Measurements from ENCODE around the gene LTK.

The LTK gene

GRCh38 chr15:41543521-41543870 lies 29.9 kb upstream of the LTK start:
- no peak for FAIRE-seq

GRCh38 chr15:41536866-41537265 lies 23.2 kb upstream of the LTK start:
- DNase-seq (ENCODE audit: insufficient read length, low spot score) = no peak
- FAIRE-seq = no peak
- TF ChIP-seq TAF1 (IDR thresholded peaks at IDR 0.05; ENCODE audit: low read depth, low read length) (no peak), SPI1 (IDR thresholded peaks at IDR 0.05; ENCODE audit: low read depth, low read length) (no peak), PAX5 (IDR thresholded peaks at IDR 0.05; ENCODE audit: insufficient read depth, low read length, severe bottlenecking) (no peak), POLR2A (IDR thresholded peaks at IDR 0.05; ENCODE audit: low read depth, low read length) (no peak)

More at GRCh38 chr15:41543521-41543870, 29.9 kb upstream of the LTK start:
- no peak for DNase-seq (ENCODE audit: insufficient read length, low spot score)
- TF ChIP-seq TAF1 (IDR thresholded peaks at IDR 0.05; ENCODE audit: low read depth, low read length) (no peak), PAX5 (IDR thresholded peaks at IDR 0.05; ENCODE audit: insufficient read depth, low read length, severe bottlenecking) (no peak), POU2F2 (IDR thresholded peaks at IDR 0.05; ENCODE audit: low read depth, low read length) (no peak), POLR2AphosphoS5 (IDR thresholded peaks at IDR 0.05; ENCODE audit: low read depth, low read length) (no peak), POLR2A (IDR thresholded peaks at IDR 0.05; ENCODE audit: low read depth, low read length) (no peak), SPI1 (IDR thresholded peaks at IDR 0.05; ENCODE audit: low read depth, low read length) (no peak)

- no peak for TF ChIP-seq TAF1 (IDR thresholded peaks at IDR 0.05; ENCODE audit: low read depth, low read length)
- TF ChIP-seq POLR2A (IDR thresholded peaks at IDR 0.05; ENCODE audit: low read depth, low read length) = no peak
- no peak for TF ChIP-seq PAX5 (IDR thresholded peaks at IDR 0.05; ENCODE audit: insufficient read depth, low read length, severe bottlenecking)
- TF ChIP-seq POU2F2 (IDR thresholded peaks at IDR 0.05; ENCODE audit: low read depth, low read length) = no peak
- no peak for TF ChIP-seq SPI1 (IDR thresholded peaks at IDR 0.05; ENCODE audit: low read depth, low read length)
- no peak for TF ChIP-seq POLR2AphosphoS5 (IDR thresholded peaks at IDR 0.05; ENCODE audit: low read depth, low read length)
- FAIRE-seq = no peak
These were observed 21.9 kb upstream of the LTK start for GRCh38 chr15:41535544-41535943.

GRCh38 chr15:41530363-41530956 lies 16.8 kb upstream of the LTK start:
- no peak for TF ChIP-seq SPI1 (IDR thresholded peaks at IDR 0.05; ENCODE audit: low read depth, low read length)
- TF ChIP-seq TAF1 (IDR thresholded peaks at IDR 0.05; ENCODE audit: low read depth, low read length) = no peak
- TF ChIP-seq POLR2AphosphoS5 (IDR thresholded peaks at IDR 0.05; ENCODE audit: low read depth, low read length) = no peak
- TF ChIP-seq POLR2A (IDR thresholded peaks at IDR 0.05; ENCODE audit: low read depth, low read length) = no peak
- no peak for TF ChIP-seq POU2F2 (IDR thresholded peaks at IDR 0.05; ENCODE audit: low read depth, low read length)
- DNase-seq (ENCODE audit: insufficient read length, low spot score) (no peak), FAIRE-seq (no peak)

More at GRCh38 chr15:41535544-41535943, 21.9 kb upstream of the LTK start:
- no peak for DNase-seq (ENCODE audit: insufficient read length, low spot score)

DNA sequence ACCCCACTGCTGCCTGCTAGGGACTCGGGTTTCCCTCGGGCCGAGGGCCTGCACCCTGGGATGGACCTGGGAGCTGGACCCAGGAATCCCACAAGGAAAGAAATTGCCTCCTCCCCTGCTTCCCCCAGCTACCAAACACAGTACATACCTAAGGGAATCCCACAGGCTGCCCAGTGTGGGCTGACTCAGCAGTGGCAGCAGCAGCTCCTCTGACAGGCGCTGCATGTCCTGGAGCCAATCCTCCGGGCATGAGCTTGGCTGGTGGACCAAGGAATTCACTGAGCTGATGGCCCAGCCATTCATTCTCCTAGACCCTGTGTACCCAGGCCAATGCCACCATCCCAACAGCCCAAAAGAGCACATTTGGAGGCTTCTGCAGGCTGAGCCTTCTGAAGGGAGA lies 9.5 kb upstream of the LTK start:
- DNase-seq (ENCODE audit: insufficient read length, low spot score) (no peak), FAIRE-seq (no peak)
- no peak for TF ChIP-seq POLR2AphosphoS5 (IDR thresholded peaks at IDR 0.05; ENCODE audit: low read depth, low read length)
- TF ChIP-seq POLR2A (IDR thresholded peaks at IDR 0.05; ENCODE audit: low read depth, low read length) = no peak
- TF ChIP-seq PAX5 (IDR thresholded peaks at IDR 0.05; ENCODE audit: insufficient read depth, low read length, severe bottlenecking) = no peak
- TF ChIP-seq SPI1 (IDR thresholded peaks at IDR 0.05; ENCODE audit: low read depth, low read length) = no peak
- TF ChIP-seq TAF1 (IDR thresholded peaks at IDR 0.05; ENCODE audit: low read depth, low read length) = no peak
- no peak for TF ChIP-seq POU2F2 (IDR thresholded peaks at IDR 0.05; ENCODE audit: low read depth, low read length)

DNA sequence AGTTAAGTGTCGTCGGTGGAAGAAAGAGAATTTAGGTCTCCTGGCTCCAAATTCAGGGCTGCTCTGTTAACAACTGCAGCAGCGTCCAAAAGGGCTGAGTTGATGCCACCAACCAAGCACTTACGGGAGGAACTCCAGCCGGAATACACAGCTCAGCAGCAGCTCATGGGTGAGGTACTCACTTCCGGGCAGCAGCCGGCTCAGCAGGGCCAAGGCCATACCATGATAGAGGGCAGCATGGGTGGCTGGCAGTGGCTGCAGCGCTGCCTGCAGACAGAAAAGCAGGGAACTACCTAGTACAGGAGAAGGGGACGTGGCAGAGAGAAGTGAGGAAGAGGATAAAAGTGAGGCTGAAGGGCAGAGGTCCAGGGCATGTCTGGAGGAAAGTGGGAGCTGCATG lies 8.0 kb upstream of the LTK start:
- FAIRE-seq (no peak), DNase-seq (ENCODE audit: insufficient read length, low spot score) (no peak)
- TF ChIP-seq PAX5 (IDR thresholded peaks at IDR 0.05; ENCODE audit: insufficient read depth, low read length, severe bottlenecking) (no peak), SPI1 (IDR thresholded peaks at IDR 0.05; ENCODE audit: low read depth, low read length) (no peak), POLR2AphosphoS5 (IDR thresholded peaks at IDR 0.05; ENCODE audit: low read depth, low read length) (no peak), POLR2A (IDR thresholded peaks at IDR 0.05; ENCODE audit: low read depth, low read length) (no peak), TAF1 (IDR thresholded peaks at IDR 0.05; ENCODE audit: low read depth, low read length) (no peak), POU2F2 (IDR thresholded peaks at IDR 0.05; ENCODE audit: low read depth, low read length) (no peak)

- FAIRE-seq (no peak), DNase-seq (ENCODE audit: insufficient read length, low spot score) (no peak)
- no peak for TF ChIP-seq POLR2AphosphoS5 (IDR thresholded peaks at IDR 0.05; ENCODE audit: low read depth, low read length)
- TF ChIP-seq POU2F2 (IDR thresholded peaks at IDR 0.05; ENCODE audit: low read depth, low read length) = no peak
- no peak for TF ChIP-seq SPI1 (IDR thresholded peaks at IDR 0.05; ENCODE audit: low read depth, low read length)
- TF ChIP-seq TAF1 (IDR thresholded peaks at IDR 0.05; ENCODE audit: low read depth, low read length) = no peak
- TF ChIP-seq POLR2A (IDR thresholded peaks at IDR 0.05; ENCODE audit: low read depth, low read length) = no peak
- TF ChIP-seq PAX5 (IDR thresholded peaks at IDR 0.05; ENCODE audit: insufficient read depth, low read length, severe bottlenecking) = no peak
These were observed 7.0 kb upstream of the LTK start for GRCh38 chr15:41520636-41521035.

DNA sequence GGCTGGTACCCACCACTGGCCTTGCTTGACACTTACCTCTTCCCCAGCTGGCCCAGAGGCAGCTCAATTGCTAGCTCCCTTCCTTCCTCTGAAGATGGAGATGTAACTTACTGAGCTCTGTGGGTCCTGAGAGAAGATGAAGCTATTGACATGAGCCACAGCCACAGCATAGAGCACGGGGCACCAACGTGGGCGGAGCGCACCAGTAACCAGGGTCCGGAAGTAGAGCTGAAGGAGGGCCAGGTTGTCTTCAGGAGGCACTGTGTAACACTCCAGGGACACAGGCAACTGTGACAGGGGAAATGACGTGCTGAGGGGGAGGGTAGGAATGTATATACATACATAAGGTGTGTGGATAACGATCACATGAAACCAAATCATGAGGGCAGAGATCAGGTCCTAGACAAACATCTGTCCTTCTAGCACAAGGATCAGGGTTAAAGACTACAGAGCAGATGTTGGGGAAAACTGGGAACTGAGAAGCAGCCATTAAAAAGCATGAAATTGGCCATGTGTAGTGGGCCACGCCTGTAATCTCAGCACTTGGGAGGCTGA lies 4.3 kb upstream of the LTK start:
- DNase-seq (ENCODE audit: insufficient read length, low spot score) (no peak), FAIRE-seq (no peak)
- TF ChIP-seq POLR2A (IDR thresholded peaks at IDR 0.05; ENCODE audit: low read depth, low read length) (no peak), SPI1 (IDR thresholded peaks at IDR 0.05; ENCODE audit: low read depth, low read length) (no peak), POU2F2 (IDR thresholded peaks at IDR 0.05; ENCODE audit: low read depth, low read length) (no peak), POLR2AphosphoS5 (IDR thresholded peaks at IDR 0.05; ENCODE audit: low read depth, low read length) (no peak)

DNA sequence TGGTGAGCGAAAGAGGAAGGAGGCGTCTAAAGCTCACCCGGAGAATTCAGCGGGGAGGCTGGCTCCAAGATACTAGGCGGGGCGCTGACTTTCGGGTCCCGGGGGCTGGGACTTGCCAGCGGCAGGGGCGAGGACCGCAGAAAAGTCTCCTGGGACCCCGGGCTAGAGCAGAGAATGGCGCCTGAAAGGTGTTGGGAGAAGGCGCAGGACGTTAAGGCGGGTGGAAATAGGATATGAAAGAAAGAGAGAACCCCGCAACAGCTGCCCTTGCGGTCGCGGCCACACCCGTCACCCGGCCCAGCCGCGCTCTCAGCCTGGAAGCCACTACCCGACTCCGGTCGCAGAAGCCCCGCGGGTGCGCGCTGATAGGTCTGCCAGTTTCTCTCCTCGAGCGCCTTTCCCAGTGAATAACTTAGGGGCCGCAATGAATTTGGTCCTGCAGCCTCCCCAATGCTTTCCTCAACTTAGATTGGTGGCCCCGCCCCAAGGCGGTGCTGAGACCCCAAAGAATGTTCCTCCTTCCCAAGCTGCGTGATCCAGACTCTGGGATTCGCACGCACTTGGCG lies 604 bp downstream of the LTK start:
- FAIRE-seq = peak; percentile 63
- TF ChIP-seq TAF1 (IDR thresholded peaks at IDR 0.05; ENCODE audit: low read depth, low read length) (no peak), POLR2A (IDR thresholded peaks at IDR 0.05; ENCODE audit: low read depth, low read length) (no peak)
- peak; percentile 56 for DNase-seq (ENCODE audit: insufficient read length, low spot score)

- DNase-seq (ENCODE audit: insufficient read length, low spot score) (no peak), FAIRE-seq (no peak)
- TF ChIP-seq POLR2A (IDR thresholded peaks at IDR 0.05; ENCODE audit: low read depth, low read length) = no peak
- no peak for TF ChIP-seq TAF1 (IDR thresholded peaks at IDR 0.05; ENCODE audit: low read depth, low read length)
- no peak for TF ChIP-seq POU2F2 (IDR thresholded peaks at IDR 0.05; ENCODE audit: low read depth, low read length)
- TF ChIP-seq SPI1 (IDR thresholded peaks at IDR 0.05; ENCODE audit: low read depth, low read length) = no peak
- no peak for TF ChIP-seq PAX5 (IDR thresholded peaks at IDR 0.05; ENCODE audit: insufficient read depth, low read length, severe bottlenecking)
- TF ChIP-seq POLR2AphosphoS5 (IDR thresholded peaks at IDR 0.05; ENCODE audit: low read depth, low read length) = no peak
These were observed 1.1 kb downstream of the LTK start for GRCh38 chr15:41512512-41512939.

All from GM12891 (cell line).